ENCODE data around the gene CDC42SE2. TPM values are rescaled to one million over a fixed set of nuclear protein-coding genes. Genes with fewer than 3 reads are reported as not detected.

Gene CDC42SE2
- total RNA-seq, 6 experiments from 2014 or later = 10.3 to 19.8 (median 15.0) TPM

- WGBS (ENCODE audit: insufficient coverage, low coverage, low lambda C conversion rate, missing lambda C conversion rate) = 51% methylated on average over 5 of the region's 6 CpGs
- ATAC-seq = peak; percentile 93 to 96 (median 94)
Observed at GRCh38 chr5:131406975-131407638, 143.3 kb downstream of the CDC42SE2 start.

GRCh38 chr5:131413605-131414559, 150.0 kb downstream of the CDC42SE2 start:
- Histone ChIP-seq H3K4me1 (no peaks in the 10 kb centered on the region), H3K4me3 (no peak overlapping the region), H3K36me3 (no peaks in the 10 kb centered on the region), H3K27ac (no peak overlapping the region), H3K9me3 (no peaks in the 10 kb centered on the region), H3K27me3 (no peaks in the 10 kb centered on the region)
- 76% methylated on average over 4 of the region's 4 CpGs for WGBS (ENCODE audit: insufficient coverage, low coverage, low lambda C conversion rate, missing lambda C conversion rate)
- ATAC-seq = no peak
- DNase-seq = no peak
- TF ChIP-seq POLR2A (IDR thresholded peaks at IDR 0.05) = no peak
- no peak for TF ChIP-seq CTCF (IDR thresholded peaks at IDR 0.05)
- intact Hi-C loops (cut with DNase I) = no loop called here

More at GRCh38 chr5:131406975-131407638, 143.3 kb downstream of the CDC42SE2 start:
- Histone ChIP-seq H3K4me3 (no peak overlapping the region), H3K27ac (no peak overlapping the region), H3K9me3 (no peaks in the 10 kb centered on the region), H3K4me1 (peaks cover 0 to 11% (median 0%) of the 10 kb centered on the region in 4 donors), H3K27me3 (no peaks in the 10 kb centered on the region), H3K36me3 (no peaks in the 10 kb centered on the region)
- peak; percentile 48 to 69 (median 65) for DNase-seq
- no peak for TF ChIP-seq POLR2A (IDR thresholded peaks at IDR 0.05)
- TF ChIP-seq CTCF (IDR thresholded peaks at IDR 0.05) = no peak
- intact Hi-C loops (cut with DNase I) = no loop called here

- no peak overlapping the region for H3K27ac ChIP-seq
- H3K9me3 ChIP-seq = no peaks in the 10 kb centered on the region
- H3K4me3 ChIP-seq = no peak overlapping the region
- no peaks in the 10 kb centered on the region for H3K4me1 ChIP-seq
- intact Hi-C loops (cut with DNase I) = no loop called here
- 43% methylated on average over 3 of the region's 3 CpGs for WGBS (ENCODE audit: insufficient coverage, low coverage, low lambda C conversion rate, missing lambda C conversion rate)
- no peaks in the 10 kb centered on the region for H3K27me3 ChIP-seq
- DNase-seq (no peak), ATAC-seq (no peak)
- H3K36me3 ChIP-seq = no peaks in the 10 kb centered on the region
- TF ChIP-seq CTCF (IDR thresholded peaks at IDR 0.05) (no peak), POLR2A (IDR thresholded peaks at IDR 0.05) (no peak)
Observed at GRCh38 chr5:131416729-131417128, 152.9 kb downstream of the CDC42SE2 start.

- no peaks in the 10 kb centered on the region for H3K27me3 ChIP-seq
- peak; percentile 86 to 96 (median 94) for ATAC-seq
- peak; percentile 74 to 82 (median 76) for DNase-seq
- intact Hi-C loops (cut with DNase I) = no loop called here
- no peak overlapping the region for H3K27ac ChIP-seq
- no peak overlapping the region for H3K4me3 ChIP-seq
- no peaks in the 10 kb centered on the region for H3K9me3 ChIP-seq
- no peaks in the 10 kb centered on the region for H3K36me3 ChIP-seq
- no peak for TF ChIP-seq POLR2A (IDR thresholded peaks at IDR 0.05)
- peak; percentile 87 to 89 (median 88) for TF ChIP-seq CTCF (IDR thresholded peaks at IDR 0.05)
- H3K4me1 ChIP-seq = no peaks in the 10 kb centered on the region
- 10% methylated on average over 7 of the region's 7 CpGs for WGBS (ENCODE audit: insufficient coverage, low coverage, low lambda C conversion rate, missing lambda C conversion rate)
Observed at GRCh38 chr5:131417240-131417869, 153.5 kb downstream of the CDC42SE2 start.

Data from right lobe of liver (tissue), 6 donors.